Fibroblast of peridontal ligament (primary cell): ENCODE results near the gene POU2AF3.
A peak's percentile ranks its signal among the peaks of the same experiment; 100 is the strongest.
"Not testable (repeated sequence)": the region's sequence is repeated elsewhere in the genome, so short reads cannot be mapped to it uniquely, and the experiment has no call there.

ENCODE experiments used
- DNase-seq: peaks from one replicate; pipeline ENCODE4 v3.0.0-alpha.2; 2010; ENCODE audit errors: extremely low read depth

Gene POU2AF3

GRCh38 chr11:111300569-111300968 lies 2.2 kb downstream of the POU2AF3 start:
- DNase-seq, result no peak

GRCh38 chr11:111301004-111301841 lies 2.9 kb downstream of the POU2AF3 start:
- no peak for DNase-seq

DNA sequence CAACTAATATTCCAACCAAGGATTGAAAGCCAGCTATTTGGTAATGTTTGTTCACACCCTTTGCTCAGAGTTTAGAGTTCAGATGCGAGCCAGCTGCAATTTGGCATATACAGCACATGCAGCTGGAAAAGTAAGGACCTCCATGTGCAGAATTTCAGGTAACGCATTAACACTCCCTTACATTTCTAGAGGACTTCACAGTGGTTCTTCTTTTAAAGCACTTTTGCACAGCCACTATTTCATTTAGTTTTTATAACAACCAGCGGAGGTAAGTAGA lies 3.4 kb downstream of the POU2AF3 start:
- no peak for DNase-seq

DNA sequence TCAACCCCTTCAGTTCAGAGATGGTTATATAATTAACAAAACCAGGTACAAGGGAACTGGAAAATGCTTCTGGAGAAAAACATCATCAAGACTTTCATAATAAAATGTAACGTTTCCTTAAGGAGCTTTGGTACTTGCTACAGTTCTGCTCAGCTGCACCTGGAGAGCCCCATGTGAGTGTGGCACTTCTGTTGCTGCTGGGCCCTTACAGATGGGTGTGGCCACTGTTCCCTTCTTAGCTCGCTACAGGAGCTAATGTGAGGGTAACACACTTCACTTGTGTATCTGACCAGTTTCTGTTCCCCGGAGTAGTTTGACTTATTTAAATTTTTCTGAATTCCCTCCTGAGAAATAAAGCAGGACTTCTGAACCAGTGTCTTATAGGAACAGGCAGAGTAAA lies 4.0 kb downstream of the POU2AF3 start:
- DNase-seq, result no peak

DNA sequence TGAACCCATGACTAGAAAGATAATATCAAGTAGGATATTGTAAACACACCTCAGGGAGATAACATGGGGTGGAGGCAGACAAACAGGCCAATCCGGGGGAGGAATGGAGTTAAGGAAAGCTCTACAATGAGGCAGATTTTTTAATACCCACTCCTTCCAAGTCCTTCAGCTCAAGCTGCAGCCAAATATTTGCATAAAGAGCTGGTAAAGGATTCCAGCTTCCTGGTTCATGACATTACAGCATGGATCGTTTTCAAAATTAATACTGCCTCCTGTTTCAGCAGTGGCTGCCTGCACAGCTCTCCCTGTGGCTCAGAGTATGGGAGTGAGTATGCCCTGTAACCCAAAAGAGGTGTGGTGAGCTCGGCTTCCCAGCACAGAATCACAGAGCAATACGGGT lies 5.1 kb downstream of the POU2AF3 start:
- DNase-seq, result peak; percentile 27

DNA sequence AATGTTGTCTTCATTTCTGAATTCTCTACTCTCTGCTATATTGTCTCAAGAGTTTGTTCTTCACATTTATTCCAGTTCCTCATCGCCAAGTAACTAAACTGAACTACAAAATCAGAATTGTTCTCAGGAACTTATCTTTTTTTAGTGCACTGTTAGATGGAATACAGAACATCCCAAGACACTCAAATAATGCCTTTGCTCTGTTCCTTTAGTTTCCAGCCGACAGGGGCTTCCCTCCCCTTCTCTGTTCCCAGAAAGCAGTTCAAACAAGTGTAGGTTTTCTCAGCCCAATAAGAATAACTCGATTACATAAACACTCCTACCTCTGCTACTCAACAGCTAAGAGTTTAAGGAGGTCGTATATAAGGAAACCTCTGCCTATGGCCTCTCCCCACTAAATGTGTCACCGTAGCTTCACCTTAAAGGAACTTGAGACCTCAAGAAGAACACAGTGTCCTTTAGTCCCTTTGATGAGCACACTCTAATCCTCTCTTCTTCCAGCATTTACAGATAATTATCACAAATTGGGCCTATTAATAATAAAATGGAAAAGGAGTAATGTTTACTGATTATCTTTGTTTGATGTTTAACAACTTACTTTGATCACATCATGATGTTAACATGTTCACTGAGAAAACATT lies 6.9 kb downstream of the POU2AF3 start:
- DNase-seq, result no peak

DNA sequence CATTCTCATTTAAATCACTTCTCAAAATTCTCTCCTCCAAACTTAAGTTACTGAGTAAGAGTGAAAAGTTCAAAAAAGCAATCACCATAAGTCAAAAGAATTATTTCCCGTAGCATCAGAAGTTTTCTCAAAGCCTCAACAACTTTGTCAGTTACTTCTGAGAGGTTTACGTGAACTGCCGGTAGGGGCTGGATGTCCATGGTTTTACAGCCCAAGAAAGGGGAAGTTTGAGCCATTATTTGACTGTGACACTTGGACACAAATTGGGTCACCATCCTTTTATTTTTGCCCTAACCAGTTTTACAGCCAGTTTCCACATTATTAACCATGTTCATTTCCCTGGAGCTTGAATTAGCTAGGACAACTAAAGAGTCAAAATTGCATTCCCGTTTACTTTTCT lies 7.5 kb downstream of the POU2AF3 start:
- DNase-seq, result no peak

- no peak for DNase-seq
Observed at GRCh38 chr11:111306321-111306720, 8.0 kb downstream of the POU2AF3 start.

- DNase-seq, result no peak
Observed at GRCh38 chr11:111307472-111308108, 9.2 kb downstream of the POU2AF3 start.

DNA sequence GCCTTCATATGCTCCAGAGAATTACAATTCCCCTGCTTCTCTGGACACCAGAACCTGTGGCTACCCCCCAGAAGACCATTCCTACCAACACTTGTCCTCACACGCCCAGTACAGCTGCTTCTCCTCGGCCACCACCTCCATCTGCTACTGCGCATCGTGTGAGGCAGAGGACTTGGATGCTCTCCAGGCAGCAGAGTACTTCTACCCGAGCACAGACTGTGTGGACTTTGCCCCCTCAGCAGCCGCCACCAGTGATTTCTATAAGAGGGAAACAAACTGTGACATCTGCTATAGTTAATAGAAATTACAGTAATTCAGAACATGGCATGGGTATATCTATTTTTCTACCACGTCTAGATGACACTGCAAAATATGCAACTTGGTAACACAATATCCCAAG lies 9.8 kb downstream of the POU2AF3 start:
- no peak for DNase-seq

DNA sequence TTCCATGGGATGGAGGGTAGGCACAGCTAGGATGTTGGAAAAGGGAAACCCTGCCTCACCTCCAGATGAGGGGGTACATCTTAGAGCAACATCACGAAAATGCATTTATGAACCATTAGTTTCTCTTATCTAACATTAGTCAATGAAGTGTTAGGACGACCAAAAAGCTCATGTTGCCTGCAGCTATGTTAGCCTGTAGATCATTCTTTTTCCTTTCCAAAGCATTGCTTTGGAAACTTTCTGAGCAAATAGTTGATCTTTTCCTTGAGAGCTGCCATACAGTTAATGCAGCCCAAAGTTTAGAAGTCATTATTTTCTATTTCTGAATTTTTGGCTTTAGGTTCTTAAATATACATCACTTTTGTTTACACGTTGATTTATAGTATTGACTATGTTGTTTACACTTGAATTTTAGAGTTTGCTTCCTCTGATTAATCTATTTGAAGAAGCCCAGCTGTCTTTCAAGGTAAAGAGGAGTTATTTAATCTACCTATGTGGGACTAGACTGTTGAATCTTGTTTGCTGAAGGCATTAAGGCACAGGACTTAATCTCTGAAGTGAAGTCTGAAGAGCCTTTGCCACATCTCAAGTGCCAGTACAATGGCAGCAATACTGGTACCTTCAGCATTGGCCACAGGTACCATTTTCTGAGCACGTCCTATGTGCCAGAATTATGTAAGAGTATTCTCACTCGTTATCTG lies 11.0 kb downstream of the POU2AF3 start:
- no peak for DNase-seq

- no peak for DNase-seq
Observed at GRCh38 chr11:111310088-111310487, 11.7 kb downstream of the POU2AF3 start.

- no peak for DNase-seq
Observed at GRCh38 chr11:111310723-111311122, 12.4 kb downstream of the POU2AF3 start.

GRCh38 chr11:111312076-111312475 lies 13.7 kb downstream of the POU2AF3 start:
- no peak for DNase-seq

- DNase-seq, result no peak
Observed at GRCh38 chr11:111319296-111319695, 20.9 kb downstream of the POU2AF3 start.

- DNase-seq, result not testable (repeated sequence)
Observed at GRCh38 chr11:111320199-111320598, 21.9 kb downstream of the POU2AF3 start.

- DNase-seq, result no peak
Observed at GRCh38 chr11:111320728-111321568, 22.6 kb downstream of the POU2AF3 start.

- DNase-seq, result no peak
Observed at GRCh38 chr11:111322534-111322933, 24.2 kb downstream of the POU2AF3 start.

DNA sequence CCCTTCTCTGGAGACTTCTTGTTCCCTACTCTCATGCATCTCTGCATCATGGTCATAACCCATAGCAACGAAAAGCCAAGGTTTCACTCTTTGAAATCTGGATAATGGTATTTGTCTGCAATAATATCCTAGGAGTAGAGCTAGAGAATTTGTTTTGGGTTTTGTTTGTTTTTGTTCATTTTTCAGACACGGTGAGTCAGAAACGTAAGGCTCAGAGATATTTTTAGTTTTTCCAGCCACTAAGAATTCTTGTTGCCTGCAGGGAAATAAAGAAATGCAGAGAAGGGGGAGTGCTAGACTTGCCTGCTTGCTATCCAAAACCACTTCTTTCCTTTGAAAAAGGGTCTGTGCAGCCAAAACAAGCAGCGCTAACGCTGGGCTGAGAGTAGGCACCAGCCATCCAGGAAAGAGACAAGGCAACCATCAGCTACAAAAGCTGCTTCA lies 26.0 kb downstream of the POU2AF3 start:
- peak; percentile 77 for DNase-seq

GRCh38 chr11:111325259-111325658 lies 26.9 kb downstream of the POU2AF3 start:
- DNase-seq, result no peak

DNA sequence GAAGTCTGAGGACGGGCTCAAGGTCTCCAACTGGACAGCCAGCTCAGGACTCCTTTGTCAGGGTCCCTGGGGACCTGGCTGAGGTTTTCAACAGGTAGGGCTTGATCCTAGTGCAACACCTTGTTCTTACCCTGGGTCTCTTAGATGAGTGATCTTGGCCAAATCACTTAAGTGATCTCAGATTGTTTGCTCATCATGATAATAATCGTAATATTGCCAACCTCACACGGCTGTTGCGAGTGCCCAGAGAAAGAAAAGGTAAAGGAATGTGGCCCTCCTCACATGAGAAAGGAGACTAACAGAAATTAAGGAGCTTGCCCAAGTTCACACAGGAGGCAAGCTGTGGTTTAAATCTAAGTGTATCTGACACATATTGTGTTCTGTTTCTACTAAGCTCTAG lies 28.5 kb downstream of the POU2AF3 start:
- DNase-seq, result no peak
